Panc1 (cell line): ENCODE data around the gene CAMKK2. TPM values are rescaled to one million over a fixed set of nuclear protein-coding genes. Genes with fewer than 3 reads are reported as not detected.

Source experiments
- ATAC-seq: fragments of 200-7000 bp; cut with Tn5 transposase; 2 replicates; pipeline ENCODE4 v1.9.1; 2020; ENCODE audit warnings: mild to moderate bottlenecking, moderate library complexity
- BruUV-seq: library from RNA; stranded (reverse); fragments of 400-500 nt; replicated peaks from 2 replicates; lab custom pipeline; 2021; lab: Mats Ljungman, UMichigan
- CTCF ChIA-PET: fragments of 300-600 bp; sonication (Branson Sonifier 250); formaldehyde crosslinking; loops from one replicate; lab custom pipeline; 2022; ENCODE audit warnings: antibody characterized with exemption; lab: Charles Lee
- POLR2A ChIA-PET: fragments of 300-600 bp; sonication (Branson Sonifier 250); formaldehyde crosslinking; loops from one replicate; lab custom pipeline; 2022; ENCODE audit warnings: antibody characterized with exemption; lab: Charles Lee
- DNase-seq: peaks from one replicate; pipeline ENCODE4 v3.0.0-alpha.2; 2010; ENCODE audit warnings: low read depth, low spot score
- H3K27ac ChIP-seq: 2 replicates; pipeline ENCODE4 v1.5.1; 2011; ENCODE audit warnings: mild to moderate bottlenecking, low read length, inconsistent platforms
- H3K27me3 ChIP-seq: fragments of 200-500 bp; sonication (Bioruptor generic); 2 replicates; pipeline ENCODE4 v1.6.0; 2014; ENCODE audit warnings: low read length, inconsistent platforms; ENCODE audit not compliant: control insufficient read depth, insufficient read depth
- H3K36me3 ChIP-seq: fragments of 200-500 bp; sonication (Bioruptor generic); 2 replicates; pipeline ENCODE4 v1.5.1; 2014; ENCODE audit warnings: inconsistent platforms, mild to moderate bottlenecking, low read length, moderate library complexity; ENCODE audit not compliant: control insufficient read depth, insufficient read depth
- H3K4me1 ChIP-seq: 2 replicates; pipeline ENCODE4 v1.5.1; 2011; ENCODE audit warnings: inconsistent platforms, mild to moderate bottlenecking, low read length, moderate library complexity; ENCODE audit not compliant: control insufficient read depth, insufficient read depth
- H3K4me3 ChIP-seq, 2 experiments: 2 replicates each; pipeline ENCODE4 v1.5.1; 2011 to 2012; ENCODE audit warnings: low read depth in 2 of 2, low read length in 2 of 2, mild to moderate bottlenecking in 2 of 2, inconsistent platforms in 1 of 2, moderate library complexity in 1 of 2
- H3K9me3 ChIP-seq: fragments of 200-500 bp; sonication (Bioruptor generic); 2 replicates; pipeline ENCODE4 v1.5.1; 2014; ENCODE audit warnings: low read depth, mild to moderate bottlenecking, inconsistent platforms, low read length, moderate library complexity; ENCODE audit not compliant: control insufficient read depth, insufficient read depth
- CTCF ChIP-seq: fragments of 450-650 bp; IDR thresholded peaks from 2 replicates; pipeline ENCODE4 v1.5.1; 2017; ENCODE audit warnings: mild to moderate bottlenecking
- POLR2AphosphoS5 ChIP-seq: IDR thresholded peaks from 2 replicates; pipeline ENCODE4 v1.6.1; 2012; ENCODE audit warnings: mild to moderate bottlenecking, low read depth, low read length, moderate library complexity
- REST ChIP-seq, 2 experiments: IDR thresholded peaks; 2 replicates each; pipeline ENCODE4 v1.6.1; 2011 to 2012; ENCODE audit warnings: low read depth in 2 of 2, control low read depth in 1 of 2, low read length in 1 of 2, mild to moderate bottlenecking in 1 of 2, moderate library complexity in 1 of 2; ENCODE audit not compliant: insufficient read depth in 1 of 2
- SIN3A ChIP-seq: IDR thresholded peaks from 2 replicates; pipeline ENCODE4 v1.6.1; 2012; ENCODE audit warnings: low read depth, mild to moderate bottlenecking, low read length, moderate library complexity, borderline replicate concordance; ENCODE audit not compliant: insufficient read depth
- TCF7L2 ChIP-seq: IDR thresholded peaks from 2 replicates; pipeline ENCODE4 v1.6.1; 2011; ENCODE audit warnings: mild to moderate bottlenecking, low read depth, low read length, inconsistent platforms
- in situ Hi-C: cut with HindIII; loops from 2 replicates; pipeline ENCODE4 v1.10.0; 2016; ENCODE audit warnings: low sequenced_read_pairs, low pct_unique_long_range_greater_than_20kb
- intact Hi-C: fragments of 100-400 bp; cut with micrococcal nuclease; formaldehyde crosslinking; loops from one replicate; pipeline ENCODE4 v1.10.0; 2022; ENCODE audit not compliant: unreplicated experiment
- total RNA-seq: library from RNA; stranded (reverse); gene quantifications from one replicate; pipeline ENCODE4 v1.2.1, GENCODE V29; 2021; ENCODE audit not compliant: unreplicated experiment

The CAMKK2 gene
- total RNA-seq, 1 experiment from 2014 or later: 37.8 TPM

- TF ChIP-seq SIN3A (no peak), REST (IDR thresholded peaks at IDR 0.05; ENCODE audit: insufficient read depth in 1 of 2, low read depth in 2 of 2, low read length in 1 of 2) (no peak), POLR2AphosphoS5 (no peak), CTCF (no peak), TCF7L2 (no peak)
- no TSS peak for BruUV-seq
- CTCF ChIA-PET: no interaction called here
- H3K27ac ChIP-seq: no peak overlapping the region
- intact Hi-C loops (no loop called here), in situ Hi-C loops (no loop called here)
- peak; percentile 38; the same call in 1 of the 2 replicates for ATAC-seq
- H3K4me1 ChIP-seq: no peaks in the 10 kb centered on the region; the same call in 1 of the 2 replicates
- H3K4me3 ChIP-seq: no peak overlapping the region
- POLR2A ChIA-PET: no interaction called here
- no peaks in the 10 kb centered on the region for H3K9me3 ChIP-seq
- H3K27me3 ChIP-seq: no peaks in the 10 kb centered on the region
- H3K36me3 ChIP-seq: no peaks in the 10 kb centered on the region
- no peak for DNase-seq
Measured at GRCh38 chr12:121304306-121304705, 7.8 kb upstream of the CAMKK2 start.

GRCh38 chr12:121301876-121302275 is 5.4 kb upstream of the CAMKK2 start:
- POLR2A ChIA-PET: no interaction called here
- in situ Hi-C loops: no loop called here
- no TSS peak for BruUV-seq

GRCh38 chr12:121300083-121300819 is 3.7 kb upstream of the CAMKK2 start:
- POLR2A ChIA-PET: interaction anchor here (0.6 kb wide), 1 partner anchor 40 kb away, joined by 3 read pairs; no protein-coding TSS in a partner anchor
- ATAC-seq (no peak), DNase-seq (no peak)
- TF ChIP-seq POLR2AphosphoS5 (no peak), REST (IDR thresholded peaks at IDR 0.05; ENCODE audit: insufficient read depth in 1 of 2, low read depth in 2 of 2, low read length in 1 of 2) (no peak), SIN3A (no peak), CTCF (no peak), TCF7L2 (no peak)
- BruUV-seq: no TSS peak
- H3K9me3 ChIP-seq: no peaks in the 10 kb centered on the region
- no peaks in the 10 kb centered on the region for H3K27me3 ChIP-seq
- intact Hi-C loops (no loop called here), in situ Hi-C loops (no loop called here)
- peaks cover 3% of the 10 kb centered on the region; the same call in 1 of the 2 replicates for H3K36me3 ChIP-seq
- no peak overlapping the region for H3K27ac ChIP-seq
- CTCF ChIA-PET: no interaction called here
- peaks cover 8% of the 10 kb centered on the region for H3K4me1 ChIP-seq
- no peak overlapping the region for H3K4me3 ChIP-seq

More at GRCh38 chr12:121301876-121302275, 5.4 kb upstream of the CAMKK2 start:
- ATAC-seq (no peak), DNase-seq (no peak)
- CTCF ChIA-PET: no interaction called here
- Histone ChIP-seq H3K36me3 (no peaks in the 10 kb centered on the region), H3K27ac (no peak overlapping the region), H3K27me3 (no peaks in the 10 kb centered on the region), H3K9me3 (no peaks in the 10 kb centered on the region), H3K4me3 (no peak overlapping the region), H3K4me1 (peaks cover 4% of the 10 kb centered on the region; the same call in 1 of the 2 replicates)
- intact Hi-C loops: no loop called here
- TF ChIP-seq TCF7L2: no peak
